ENCODE data around the gene PLEK. TPM values are rescaled to one million over a fixed set of nuclear protein-coding genes. Genes with fewer than 3 reads are reported as not detected.
A peak's percentile ranks its signal among the peaks of the same experiment; 100 is the strongest.

Gene PLEK
- total RNA-seq, 3 donors from 2014 or later (not counting 1 experiment from before 2014, with no cell fraction given), result 307 to 368 (median 333) TPM

DNA sequence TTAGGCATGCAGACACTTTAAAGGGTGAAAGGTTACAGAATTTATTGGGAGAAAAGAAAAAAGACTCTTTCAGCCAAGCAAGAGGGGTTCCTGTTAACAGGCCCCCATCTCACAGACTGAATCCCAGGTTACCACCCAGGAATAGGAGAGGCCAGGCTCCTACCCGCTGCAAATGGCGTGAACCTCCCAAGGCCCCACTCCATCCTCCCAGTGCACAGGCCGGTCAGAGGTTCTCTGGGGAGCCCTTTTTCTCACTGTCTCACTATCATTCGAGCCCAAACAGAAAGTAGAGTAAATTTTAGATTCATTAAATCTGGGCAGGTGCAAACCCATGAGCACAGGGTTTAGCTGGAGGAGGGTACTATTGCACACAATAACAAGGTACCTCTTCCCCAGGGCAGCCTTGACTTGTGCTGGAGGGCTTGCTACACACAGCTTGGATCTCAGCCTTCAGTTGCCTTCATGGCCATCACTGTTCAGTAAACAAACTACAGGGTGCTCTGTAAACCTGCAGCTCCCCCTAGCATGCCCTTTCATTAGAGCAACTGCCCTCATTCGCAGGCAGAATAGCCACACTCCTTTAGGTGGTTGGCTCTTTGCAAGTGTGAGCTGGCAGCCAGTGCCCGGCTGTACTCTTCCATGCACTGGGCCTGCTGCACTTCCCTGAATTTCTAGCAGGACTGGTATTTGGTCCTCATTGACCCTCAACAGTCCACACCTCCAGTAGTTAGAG is 7.3 kb upstream of the PLEK start:
- Histone ChIP-seq H3K36me3 (ENCODE audit: control insufficient read depth, insufficient read depth, low read length) (no peaks in the 10 kb centered on the region), H3K4me3 (ENCODE audit: low read length) (no peak overlapping the region), H3K9me3 (ENCODE audit: control insufficient read depth, insufficient read depth, low read length) (no peaks in the 10 kb centered on the region), H3K27me3 (ENCODE audit: control insufficient read depth, insufficient read depth, low read length) (no peaks in the 10 kb centered on the region), H3K27ac (ENCODE audit: low read length) (no peak overlapping the region), H3K4me1 (ENCODE audit: control insufficient read depth, insufficient read depth, low read length) (peaks cover 14% of the 10 kb centered on the region)
- no peak overlapping the region for H3K4me3 Mint-ChIP-seq
- peaks cover 25 to 28% of the 10 kb centered on the region in 2 donors for H3K4me1 Mint-ChIP-seq
- H3K36me3 Mint-ChIP-seq, result no peaks in the 10 kb centered on the region
- peak; percentile 53 to 74 (median 71) for ATAC-seq
- TF ChIP-seq, protein P1, sequence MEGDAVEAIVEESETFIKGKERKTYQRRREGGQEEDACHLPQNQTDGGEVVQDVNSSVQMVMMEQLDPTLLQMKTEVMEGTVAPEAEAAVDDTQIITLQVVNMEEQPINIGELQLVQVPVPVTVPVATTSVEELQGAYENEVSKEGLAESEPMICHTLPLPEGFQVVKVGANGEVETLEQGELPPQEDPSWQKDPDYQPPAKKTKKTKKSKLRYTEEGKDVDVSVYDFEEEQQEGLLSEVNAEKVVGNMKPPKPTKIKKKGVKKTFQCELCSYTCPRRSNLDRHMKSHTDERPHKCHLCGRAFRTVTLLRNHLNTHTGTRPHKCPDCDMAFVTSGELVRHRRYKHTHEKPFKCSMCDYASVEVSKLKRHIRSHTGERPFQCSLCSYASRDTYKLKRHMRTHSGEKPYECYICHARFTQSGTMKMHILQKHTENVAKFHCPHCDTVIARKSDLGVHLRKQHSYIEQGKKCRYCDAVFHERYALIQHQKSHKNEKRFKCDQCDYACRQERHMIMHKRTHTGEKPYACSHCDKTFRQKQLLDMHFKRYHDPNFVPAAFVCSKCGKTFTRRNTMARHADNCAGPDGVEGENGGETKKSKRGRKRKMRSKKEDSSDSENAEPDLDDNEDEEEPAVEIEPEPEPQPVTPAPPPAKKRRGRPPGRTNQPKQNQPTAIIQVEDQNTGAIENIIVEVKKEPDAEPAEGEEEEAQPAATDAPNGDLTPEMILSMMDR (IDR thresholded peaks at IDR 0.05), result no peak
- peak overlapping the region; percentile 43 to 73 for H3K27ac Mint-ChIP-seq
- intact Hi-C loops (cut with micrococcal nuclease), result no loop called here
- DNase-seq, result peak in 1 of 2 donors; percentile 49
- H3K9me3 Mint-ChIP-seq, result no peaks in the 10 kb centered on the region
- 71% methylated on average over 5 of the region's 6 CpGs for WGBS (ENCODE audit: insufficient coverage)
- no peaks in the 10 kb centered on the region for H3K27me3 Mint-ChIP-seq (ENCODE audit: low read depth in 2 of 2)

DNA sequence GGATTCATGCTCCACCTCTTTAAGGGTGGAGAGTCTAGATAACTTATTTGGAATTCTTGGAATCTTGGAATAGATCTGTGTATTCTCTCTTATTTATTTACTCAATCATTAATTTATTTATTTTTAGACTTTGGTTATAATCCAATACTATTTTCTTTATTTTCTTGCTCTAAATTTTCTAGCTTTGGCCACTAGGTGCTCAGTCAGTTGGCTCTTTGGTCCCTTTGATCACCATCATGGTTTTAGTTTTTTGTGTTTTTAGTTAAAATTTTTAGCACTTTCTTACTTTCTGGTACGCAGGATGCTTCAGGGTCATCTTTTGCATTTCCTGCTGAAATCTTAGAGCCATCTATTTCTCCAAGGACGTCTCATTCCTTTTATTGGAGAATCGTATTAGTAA is 5.2 kb upstream of the PLEK start:
- 84% methylated on average over 3 of the region's 3 CpGs for WGBS (ENCODE audit: insufficient coverage)
- ATAC-seq (no peak), DNase-seq (no peak)
- Histone ChIP-seq H3K9me3 (ENCODE audit: control insufficient read depth, insufficient read depth, low read length) (no peaks in the 10 kb centered on the region), H3K4me3 (ENCODE audit: low read length) (no peak overlapping the region), H3K4me1 (ENCODE audit: control insufficient read depth, insufficient read depth, low read length) (peaks cover 33% of the 10 kb centered on the region), H3K36me3 (ENCODE audit: control insufficient read depth, insufficient read depth, low read length) (no peaks in the 10 kb centered on the region), H3K27me3 (ENCODE audit: control insufficient read depth, insufficient read depth, low read length) (no peaks in the 10 kb centered on the region), H3K27ac (ENCODE audit: low read length) (no peak overlapping the region)
- TF ChIP-seq, protein P1 (IDR thresholded peaks at IDR 0.05), result no peak
- H3K9me3 Mint-ChIP-seq, result no peaks in the 10 kb centered on the region
- intact Hi-C loops (cut with micrococcal nuclease), result loop anchor here (10.0 kb wide), 1 partner anchor 155 kb away; no protein-coding TSS in a partner anchor
- H3K4me3 Mint-ChIP-seq, result no peak overlapping the region
- no peaks in the 10 kb centered on the region for H3K27me3 Mint-ChIP-seq (ENCODE audit: low read depth in 2 of 2)
- H3K27ac Mint-ChIP-seq, result no peak overlapping the region
- peaks cover 46 to 48% of the 10 kb centered on the region in 2 donors for H3K4me1 Mint-ChIP-seq
- H3K36me3 Mint-ChIP-seq, result no peaks in the 10 kb centered on the region

DNA sequence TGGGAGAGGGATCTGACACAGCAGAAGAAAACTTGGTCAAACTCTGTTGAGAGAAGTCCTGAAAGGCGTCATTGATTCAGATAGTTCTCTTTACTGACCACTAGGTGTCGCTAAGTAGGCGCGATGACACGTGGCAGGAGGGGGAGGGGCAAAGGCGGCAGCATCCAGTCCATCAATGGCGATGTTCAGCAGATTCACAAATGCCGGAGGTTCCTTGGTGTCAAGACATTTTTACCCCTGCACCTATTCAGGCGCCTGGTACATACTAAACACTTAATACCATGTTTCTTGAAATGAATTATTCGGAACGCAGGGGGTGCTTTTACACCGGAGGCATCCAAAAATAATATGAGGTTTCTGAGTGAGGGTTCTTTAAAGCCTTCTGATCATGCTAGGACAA is 3.0 kb upstream of the PLEK start:
- intact Hi-C loops (cut with micrococcal nuclease), result loop anchor here (1.0 to 10.0 kb wide), 3 partner anchors 62 to 153 kb away; no protein-coding TSS in a partner anchor
- peak overlapping the region; percentile 20 for H3K4me3 ChIP-seq (ENCODE audit: low read length)
- H3K27ac ChIP-seq (ENCODE audit: low read length), result peak overlapping the region; percentile 84
- H3K9me3 Mint-ChIP-seq, result no peaks in the 10 kb centered on the region
- no peaks in the 10 kb centered on the region for H3K36me3 ChIP-seq (ENCODE audit: control insufficient read depth, insufficient read depth, low read length)
- H3K27me3 ChIP-seq (ENCODE audit: control insufficient read depth, insufficient read depth, low read length), result no peaks in the 10 kb centered on the region
- peaks cover 33% of the 10 kb centered on the region for H3K4me1 ChIP-seq (ENCODE audit: control insufficient read depth, insufficient read depth, low read length)
- WGBS (ENCODE audit: insufficient coverage), result 7% methylated on average over 11 of the region's 12 CpGs
- TF ChIP-seq, protein P1 (IDR thresholded peaks at IDR 0.05), result peak; percentile 81
- no peaks in the 10 kb centered on the region for H3K27me3 Mint-ChIP-seq (ENCODE audit: low read depth in 2 of 2)
- ATAC-seq (peak; percentile 66 to 88 (median 72)), DNase-seq (peak; percentile 78 to 94)
- H3K4me3 Mint-ChIP-seq, result peak overlapping the region; percentile 94
- peak overlapping the region; percentile 95 to 97 for H3K27ac Mint-ChIP-seq
- H3K36me3 Mint-ChIP-seq, result no peaks in the 10 kb centered on the region
- H3K9me3 ChIP-seq (ENCODE audit: control insufficient read depth, insufficient read depth, low read length), result no peaks in the 10 kb centered on the region
- peaks cover 61 to 63% of the 10 kb centered on the region in 2 donors for H3K4me1 Mint-ChIP-seq

All from natural killer cell (primary cell).